Vagina (tissue), 2 donors: ENCODE data around the gene GRIN3A.

Experiments used
- POLR2A ChIP-seq, 2 donors: fragments of 450-650 bp; IDR thresholded peaks; one replicate each; pipeline ENCODE4 v1.6.1; 2017; ENCODE audit warnings: antibody characterized with exemption in 2 of 2, mild to moderate bottlenecking in 2 of 2, moderate library complexity in 2 of 2
- TF ChIP-seq, protein P1 (sequence below), 3 experiments: fragments of 450-650 bp in 2 of 3; fragments of 200-600 bp in 1 of 3; sonication (generic) in 1 of 3; IDR thresholded peaks; one replicate each; pipeline ENCODE4 v1.5.1; 2017 to 2019; ENCODE audit warnings: antibody characterized with exemption in 3 of 3, mild to moderate bottlenecking in 2 of 3, moderate library complexity in 2 of 3

DNA sequence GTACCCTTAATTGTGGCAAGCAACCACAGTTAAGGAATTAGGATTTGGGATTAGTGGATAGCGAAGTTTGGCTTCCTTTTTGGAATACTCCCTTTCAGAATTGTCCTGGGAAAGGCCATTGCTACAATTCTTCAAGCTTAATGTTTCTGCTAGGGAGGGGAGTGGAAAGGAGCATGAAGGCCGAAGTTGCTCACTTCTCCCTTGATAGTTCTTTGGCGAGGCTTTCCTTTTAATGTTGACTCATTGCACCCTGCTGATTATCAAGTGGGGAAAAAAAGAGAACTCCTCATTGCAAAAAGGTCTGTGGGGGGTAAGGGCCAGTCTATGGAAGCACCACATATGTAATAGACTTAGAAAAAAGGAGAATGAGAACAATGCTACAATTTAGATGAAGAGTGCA, 30.7 kb downstream of the GRIN3A start:
- no peak for TF ChIP-seq POLR2A (IDR thresholded peaks at IDR 0.05)
- TF ChIP-seq, protein P1, sequence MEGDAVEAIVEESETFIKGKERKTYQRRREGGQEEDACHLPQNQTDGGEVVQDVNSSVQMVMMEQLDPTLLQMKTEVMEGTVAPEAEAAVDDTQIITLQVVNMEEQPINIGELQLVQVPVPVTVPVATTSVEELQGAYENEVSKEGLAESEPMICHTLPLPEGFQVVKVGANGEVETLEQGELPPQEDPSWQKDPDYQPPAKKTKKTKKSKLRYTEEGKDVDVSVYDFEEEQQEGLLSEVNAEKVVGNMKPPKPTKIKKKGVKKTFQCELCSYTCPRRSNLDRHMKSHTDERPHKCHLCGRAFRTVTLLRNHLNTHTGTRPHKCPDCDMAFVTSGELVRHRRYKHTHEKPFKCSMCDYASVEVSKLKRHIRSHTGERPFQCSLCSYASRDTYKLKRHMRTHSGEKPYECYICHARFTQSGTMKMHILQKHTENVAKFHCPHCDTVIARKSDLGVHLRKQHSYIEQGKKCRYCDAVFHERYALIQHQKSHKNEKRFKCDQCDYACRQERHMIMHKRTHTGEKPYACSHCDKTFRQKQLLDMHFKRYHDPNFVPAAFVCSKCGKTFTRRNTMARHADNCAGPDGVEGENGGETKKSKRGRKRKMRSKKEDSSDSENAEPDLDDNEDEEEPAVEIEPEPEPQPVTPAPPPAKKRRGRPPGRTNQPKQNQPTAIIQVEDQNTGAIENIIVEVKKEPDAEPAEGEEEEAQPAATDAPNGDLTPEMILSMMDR (IDR thresholded peaks at IDR 0.05), result no peak
